ENCODE measurements around the gene BANP. TPM values are rescaled to one million over a fixed set of nuclear protein-coding genes. Genes with fewer than 3 reads are reported as not detected.
"Not testable (repeated sequence)": the region's sequence is repeated elsewhere in the genome, so short reads cannot be mapped to it uniquely, and the experiment has no call there.

The BANP gene
- total RNA-seq, 1 experiment from 2014 or later: 37.2 TPM

DNA sequence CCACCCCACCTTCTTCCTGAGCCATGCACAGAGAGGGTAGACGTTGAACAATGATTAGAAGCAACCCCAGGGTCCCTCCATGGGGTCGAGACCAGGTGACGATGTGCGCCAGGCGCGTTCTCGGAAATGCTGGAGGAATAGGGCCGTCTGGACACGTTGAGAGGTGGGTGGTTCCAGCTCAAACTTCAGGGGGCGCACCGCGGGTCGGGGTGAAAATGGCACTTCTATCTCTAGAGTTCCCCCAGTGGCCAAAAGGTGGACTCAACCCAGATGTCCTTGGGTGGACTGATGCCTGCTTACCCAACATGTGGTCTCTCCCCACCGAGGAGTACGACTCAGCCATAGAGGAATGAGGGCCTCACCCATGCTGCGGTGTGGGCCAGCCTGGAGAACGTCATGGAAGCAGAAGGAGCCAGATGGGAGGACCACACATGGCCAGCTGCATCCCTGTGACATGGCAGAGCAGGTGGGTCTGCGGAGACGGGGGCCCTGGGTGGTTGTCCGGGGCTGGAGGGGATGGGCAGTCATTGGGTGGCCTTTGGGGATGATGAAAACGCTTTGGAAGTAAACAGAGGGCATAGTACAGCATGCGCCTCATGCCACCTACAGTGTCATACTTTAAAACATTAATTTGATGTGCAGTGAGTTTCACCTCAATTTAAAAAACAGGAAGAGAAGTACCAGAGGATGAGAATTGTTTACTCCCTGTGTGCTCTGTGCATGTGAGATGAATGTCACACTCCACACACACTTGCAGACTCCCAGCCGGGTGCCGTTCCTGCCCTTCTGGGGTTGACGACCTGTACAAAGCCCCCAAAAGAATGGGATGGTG lies 147.7 kb downstream of the BANP start:
- H3K79me2 ChIP-seq (ENCODE audit: insufficient read depth, low read length); H3K9me3 ChIP-seq (ENCODE audit: control insufficient read depth in 1 of 2, insufficient read depth in 1 of 2, low read depth in 1 of 2, low read length in 2 of 2); H3K9me2 ChIP-seq (ENCODE audit: insufficient read depth); CTCF ChIA-PET; H3K4me3 ChIP-seq (replicated peaks in 1 of 2; ENCODE audit: low read depth in 1 of 2, low read length in 2 of 2); H3K36me3 ChIP-seq (ENCODE audit: control insufficient read depth in 1 of 2, insufficient read depth in 2 of 2, low read length in 2 of 2); RAD21 ChIA-PET (ENCODE audit: low non-redundant PET in 1 of 2, low total read pairs in 2 of 2, uncharacterized antibody in 2 of 2, unreplicated experiment in 2 of 2); H4K20me1 ChIP-seq (ENCODE audit: insufficient read depth); H3K4me1 ChIP-seq (ENCODE audit: control insufficient read depth in 1 of 2, insufficient read depth in 2 of 2, low read length in 2 of 2); H3K27me3 ChIP-seq (ENCODE audit: insufficient read depth, low read length); H3K9ac ChIP-seq (ENCODE audit: low read length); H2AFZ ChIP-seq (ENCODE audit: low read depth, low read length, poor library complexity, severe bottlenecking); BruUV-seq (replicated peaks); POLR2A ChIA-PET; intact Hi-C loops (cut with micrococcal nuclease); H3K27ac ChIP-seq (ENCODE audit: low read depth, low read length): not testable (repeated sequence)
- TF ChIP-seq, protein P1, sequence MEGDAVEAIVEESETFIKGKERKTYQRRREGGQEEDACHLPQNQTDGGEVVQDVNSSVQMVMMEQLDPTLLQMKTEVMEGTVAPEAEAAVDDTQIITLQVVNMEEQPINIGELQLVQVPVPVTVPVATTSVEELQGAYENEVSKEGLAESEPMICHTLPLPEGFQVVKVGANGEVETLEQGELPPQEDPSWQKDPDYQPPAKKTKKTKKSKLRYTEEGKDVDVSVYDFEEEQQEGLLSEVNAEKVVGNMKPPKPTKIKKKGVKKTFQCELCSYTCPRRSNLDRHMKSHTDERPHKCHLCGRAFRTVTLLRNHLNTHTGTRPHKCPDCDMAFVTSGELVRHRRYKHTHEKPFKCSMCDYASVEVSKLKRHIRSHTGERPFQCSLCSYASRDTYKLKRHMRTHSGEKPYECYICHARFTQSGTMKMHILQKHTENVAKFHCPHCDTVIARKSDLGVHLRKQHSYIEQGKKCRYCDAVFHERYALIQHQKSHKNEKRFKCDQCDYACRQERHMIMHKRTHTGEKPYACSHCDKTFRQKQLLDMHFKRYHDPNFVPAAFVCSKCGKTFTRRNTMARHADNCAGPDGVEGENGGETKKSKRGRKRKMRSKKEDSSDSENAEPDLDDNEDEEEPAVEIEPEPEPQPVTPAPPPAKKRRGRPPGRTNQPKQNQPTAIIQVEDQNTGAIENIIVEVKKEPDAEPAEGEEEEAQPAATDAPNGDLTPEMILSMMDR (IDR thresholded peaks at IDR 0.05 in 2 of 3, conservative IDR thresholded peaks at IDR 0.05 in 1 of 3; ENCODE audit: borderline replicate concordance in 1 of 3, insufficient read depth in 1 of 3, low read depth in 2 of 3, low read length in 2 of 3): peak; percentile 32 to 38 (median 37); a peak in 4 of 6 replicates
- peak; percentile 84 for ATAC-seq
- peak; percentile 27 for DNase-seq (ENCODE audit: low read depth, low spot score)
- peak overlapping the region; percentile 27; the same call in 1 of the 2 replicates for H3K4me2 ChIP-seq (ENCODE audit: low read length)

DNA sequence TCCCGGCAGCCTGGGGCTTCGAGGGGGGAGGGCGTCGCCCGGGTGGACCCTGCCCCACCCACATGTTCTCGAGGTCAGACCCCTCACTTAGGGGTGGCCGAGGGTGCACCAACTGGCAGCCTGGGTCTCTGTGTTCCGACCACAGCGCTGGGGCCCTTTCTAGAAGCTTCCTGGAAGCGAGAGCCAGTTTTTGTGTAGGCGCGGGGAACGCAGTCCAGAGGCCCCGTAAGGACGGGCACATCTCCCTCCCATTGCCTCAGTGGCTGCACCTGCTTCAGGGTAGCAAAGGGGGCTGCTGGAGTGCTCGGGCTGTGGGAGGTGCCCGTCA lies 148.3 kb downstream of the BANP start:
- no peaks in the 10 kb centered on the region for H4K20me1 ChIP-seq (ENCODE audit: insufficient read depth)
- ChIA-PET CTCF (no interaction called here), POLR2A (no interaction called here), RAD21 (ENCODE audit: low non-redundant PET in 1 of 2, low total read pairs in 2 of 2, uncharacterized antibody in 2 of 2, unreplicated experiment in 2 of 2) (no interaction called here)
- no peak for DNase-seq (ENCODE audit: low read depth, low spot score)
- H3K9me2 ChIP-seq (ENCODE audit: insufficient read depth): no peaks in the 10 kb centered on the region
- no peaks in the 10 kb centered on the region for H3K27me3 ChIP-seq (ENCODE audit: insufficient read depth, low read length)
- no peak for ATAC-seq
- no peaks in the 10 kb centered on the region for H3K9me3 ChIP-seq (ENCODE audit: control insufficient read depth in 1 of 2, insufficient read depth in 1 of 2, low read depth in 1 of 2, low read length in 2 of 2)
- intact Hi-C loops (cut with micrococcal nuclease): no loop called here
- H3K27ac ChIP-seq (ENCODE audit: low read depth, low read length): no peak overlapping the region
- no peaks in the 10 kb centered on the region for H3K79me2 ChIP-seq (ENCODE audit: insufficient read depth, low read length)
- no peak overlapping the region for H3K4me2 ChIP-seq (ENCODE audit: low read length)
- H3K4me3 ChIP-seq (replicated peaks in 1 of 2; ENCODE audit: low read depth in 1 of 2, low read length in 2 of 2): no peak overlapping the region
- no peaks in the 10 kb centered on the region for H3K36me3 ChIP-seq (ENCODE audit: control insufficient read depth in 1 of 2, insufficient read depth in 2 of 2, low read length in 2 of 2)
- peaks cover 0 to 7% of the 10 kb centered on the region in 2 experiments; a peak in 2 of 4 replicates for H3K4me1 ChIP-seq (ENCODE audit: control insufficient read depth in 1 of 2, insufficient read depth in 2 of 2, low read length in 2 of 2)
- no peak overlapping the region for H3K9ac ChIP-seq (ENCODE audit: low read length)
- H2AFZ ChIP-seq (ENCODE audit: low read depth, low read length, poor library complexity, severe bottlenecking): no peak overlapping the region
- TF ChIP-seq, protein P2, sequence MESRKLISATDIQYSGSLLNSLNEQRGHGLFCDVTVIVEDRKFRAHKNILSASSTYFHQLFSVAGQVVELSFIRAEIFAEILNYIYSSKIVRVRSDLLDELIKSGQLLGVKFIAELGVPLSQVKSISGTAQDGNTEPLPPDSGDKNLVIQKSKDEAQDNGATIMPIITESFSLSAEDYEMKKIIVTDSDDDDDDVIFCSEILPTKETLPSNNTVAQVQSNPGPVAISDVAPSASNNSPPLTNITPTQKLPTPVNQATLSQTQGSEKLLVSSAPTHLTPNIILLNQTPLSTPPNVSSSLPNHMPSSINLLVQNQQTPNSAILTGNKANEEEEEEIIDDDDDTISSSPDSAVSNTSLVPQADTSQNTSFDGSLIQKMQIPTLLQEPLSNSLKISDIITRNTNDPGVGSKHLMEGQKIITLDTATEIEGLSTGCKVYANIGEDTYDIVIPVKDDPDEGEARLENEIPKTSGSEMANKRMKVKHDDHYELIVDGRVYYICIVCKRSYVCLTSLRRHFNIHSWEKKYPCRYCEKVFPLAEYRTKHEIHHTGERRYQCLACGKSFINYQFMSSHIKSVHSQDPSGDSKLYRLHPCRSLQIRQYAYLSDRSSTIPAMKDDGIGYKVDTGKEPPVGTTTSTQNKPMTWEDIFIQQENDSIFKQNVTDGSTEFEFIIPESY (IDR thresholded peaks at IDR 0.05; ENCODE audit: extremely low read depth, insufficient replicate concordance, low read length): no peak
- TF ChIP-seq, protein P3, sequence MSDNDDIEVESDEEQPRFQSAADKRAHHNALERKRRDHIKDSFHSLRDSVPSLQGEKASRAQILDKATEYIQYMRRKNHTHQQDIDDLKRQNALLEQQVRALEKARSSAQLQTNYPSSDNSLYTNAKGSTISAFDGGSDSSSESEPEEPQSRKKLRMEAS (IDR thresholded peaks at IDR 0.05): no peak
- TF ChIP-seq JUND (IDR thresholded peaks at IDR 0.05): no peak
- TF ChIP-seq ZNF274 (IDR thresholded peaks at IDR 0.05; ENCODE audit: low read depth, low read length): no peak
- no peak for TF ChIP-seq EGR1 (IDR thresholded peaks at IDR 0.05; ENCODE audit: low read depth)
- TF ChIP-seq, protein P4, sequence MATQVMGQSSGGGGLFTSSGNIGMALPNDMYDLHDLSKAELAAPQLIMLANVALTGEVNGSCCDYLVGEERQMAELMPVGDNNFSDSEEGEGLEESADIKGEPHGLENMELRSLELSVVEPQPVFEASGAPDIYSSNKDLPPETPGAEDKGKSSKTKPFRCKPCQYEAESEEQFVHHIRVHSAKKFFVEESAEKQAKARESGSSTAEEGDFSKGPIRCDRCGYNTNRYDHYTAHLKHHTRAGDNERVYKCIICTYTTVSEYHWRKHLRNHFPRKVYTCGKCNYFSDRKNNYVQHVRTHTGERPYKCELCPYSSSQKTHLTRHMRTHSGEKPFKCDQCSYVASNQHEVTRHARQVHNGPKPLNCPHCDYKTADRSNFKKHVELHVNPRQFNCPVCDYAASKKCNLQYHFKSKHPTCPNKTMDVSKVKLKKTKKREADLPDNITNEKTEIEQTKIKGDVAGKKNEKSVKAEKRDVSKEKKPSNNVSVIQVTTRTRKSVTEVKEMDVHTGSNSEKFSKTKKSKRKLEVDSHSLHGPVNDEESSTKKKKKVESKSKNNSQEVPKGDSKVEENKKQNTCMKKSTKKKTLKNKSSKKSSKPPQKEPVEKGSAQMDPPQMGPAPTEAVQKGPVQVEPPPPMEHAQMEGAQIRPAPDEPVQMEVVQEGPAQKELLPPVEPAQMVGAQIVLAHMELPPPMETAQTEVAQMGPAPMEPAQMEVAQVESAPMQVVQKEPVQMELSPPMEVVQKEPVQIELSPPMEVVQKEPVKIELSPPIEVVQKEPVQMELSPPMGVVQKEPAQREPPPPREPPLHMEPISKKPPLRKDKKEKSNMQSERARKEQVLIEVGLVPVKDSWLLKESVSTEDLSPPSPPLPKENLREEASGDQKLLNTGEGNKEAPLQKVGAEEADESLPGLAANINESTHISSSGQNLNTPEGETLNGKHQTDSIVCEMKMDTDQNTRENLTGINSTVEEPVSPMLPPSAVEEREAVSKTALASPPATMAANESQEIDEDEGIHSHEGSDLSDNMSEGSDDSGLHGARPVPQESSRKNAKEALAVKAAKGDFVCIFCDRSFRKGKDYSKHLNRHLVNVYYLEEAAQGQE (IDR thresholded peaks at IDR 0.05; ENCODE audit: low read depth): no peak
- no peak for TF ChIP-seq POLR2AphosphoS5 (IDR thresholded peaks at IDR 0.05; ENCODE audit: low read depth, low read length)
- no peak for TF ChIP-seq CBX3 (IDR thresholded peaks at IDR 0.05; ENCODE audit: low read depth)
- no peak for TF ChIP-seq CEBPB (IDR thresholded peaks at IDR 0.05; ENCODE audit: low read depth)
- no TSS peak for BruUV-seq (replicated peaks)

Measured in HCT116 (cell line).